NCI-H1417 (cell line): ENCODE measurements around the gene OR11H7.
A peak's percentile ranks its signal among the peaks of the same experiment; 100 is the strongest.
"Not testable (repeated sequence)": the region's sequence is repeated elsewhere in the genome, so short reads cannot be mapped to it uniquely, and the experiment has no call there.

Source experiments
- DNase-seq, 3 experiments: peaks; one replicate each; lab custom pipeline; 2025; lab: John Stamatoyannopoulos, UW

Gene OR11H7

DNA sequence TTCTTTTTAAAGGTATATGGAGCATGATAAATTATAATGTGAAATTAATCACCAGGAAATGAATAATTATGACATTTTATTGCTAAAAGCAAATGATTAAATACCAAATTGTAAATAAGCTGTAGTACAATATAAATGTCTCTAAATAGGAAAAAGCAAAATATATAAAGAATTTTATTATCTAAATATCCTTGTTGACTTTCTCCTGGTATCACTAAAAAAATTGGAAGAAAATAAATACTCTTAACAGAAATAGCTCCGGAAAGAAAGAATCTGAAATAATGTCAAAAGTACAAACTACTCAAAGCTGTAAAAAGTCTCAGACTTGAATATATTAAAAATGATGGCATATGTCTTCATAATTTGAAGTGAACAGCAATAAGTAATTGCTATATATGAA is at the start of gene OR11H7:
Gene OR11H7 (plus strand): TSS at position 301 of the 400 bp plus-strand sequence.
- DNase-seq, result no peak

DNA sequence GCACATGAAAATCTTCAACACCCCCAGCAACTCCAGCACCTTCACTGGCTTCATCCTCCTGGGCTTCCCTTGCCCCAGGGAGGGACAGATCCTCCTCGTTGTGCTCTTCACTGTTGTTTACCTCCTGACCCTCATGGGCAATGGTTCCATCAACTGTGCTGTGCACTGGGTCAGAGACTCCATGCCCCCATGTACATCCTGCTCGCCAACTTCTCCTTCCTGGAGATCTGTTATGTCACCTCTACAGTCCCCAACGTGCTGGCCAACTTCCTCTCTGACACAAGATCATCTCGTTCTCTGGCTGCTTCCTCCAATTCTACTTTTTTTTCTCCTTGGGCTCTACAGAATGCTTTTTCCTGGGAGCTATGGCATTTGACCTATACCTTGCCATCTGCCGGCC is 49.6 kb upstream of the OR11H7 start:
- no peak for DNase-seq

DNA sequence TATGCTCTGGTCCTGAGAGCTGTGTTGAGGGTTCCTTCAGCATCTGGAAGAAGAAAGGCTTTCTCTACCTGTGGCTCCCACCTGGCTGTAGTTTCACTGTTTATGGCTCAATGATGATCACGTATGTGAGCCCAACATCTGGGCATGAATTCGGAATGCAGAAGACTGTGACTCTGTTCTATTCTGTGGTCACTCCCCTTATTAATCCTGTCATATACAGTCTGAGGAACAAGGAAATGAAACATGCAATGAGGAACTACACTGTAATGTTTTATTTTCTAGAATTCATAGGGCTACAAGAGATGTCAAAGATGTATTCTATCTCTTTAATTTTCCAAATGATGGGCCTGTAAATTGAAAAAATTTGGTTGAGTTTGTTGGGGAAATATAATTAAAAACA is 48.9 kb upstream of the OR11H7 start:
- no peak for DNase-seq

DNA sequence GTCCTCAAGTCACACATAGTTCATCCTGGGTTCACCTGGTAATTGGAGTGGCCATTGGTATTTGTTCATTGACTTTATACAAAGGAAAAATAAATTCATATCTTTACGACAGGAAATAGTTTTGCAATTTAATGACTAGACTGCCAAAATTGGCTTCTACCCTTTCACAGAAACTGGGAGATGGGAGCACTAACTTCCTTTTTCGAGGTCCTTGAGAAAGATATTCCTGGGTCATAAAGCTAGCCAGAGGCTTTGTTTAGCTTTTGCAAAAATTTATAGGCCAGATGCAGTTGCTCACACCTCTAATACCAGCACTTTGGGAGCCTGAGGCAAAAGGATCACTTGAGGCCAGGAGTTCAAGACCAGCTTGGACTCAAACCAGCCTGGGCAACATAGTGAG is 48.3 kb upstream of the OR11H7 start:
- DNase-seq, result no peak

DNA sequence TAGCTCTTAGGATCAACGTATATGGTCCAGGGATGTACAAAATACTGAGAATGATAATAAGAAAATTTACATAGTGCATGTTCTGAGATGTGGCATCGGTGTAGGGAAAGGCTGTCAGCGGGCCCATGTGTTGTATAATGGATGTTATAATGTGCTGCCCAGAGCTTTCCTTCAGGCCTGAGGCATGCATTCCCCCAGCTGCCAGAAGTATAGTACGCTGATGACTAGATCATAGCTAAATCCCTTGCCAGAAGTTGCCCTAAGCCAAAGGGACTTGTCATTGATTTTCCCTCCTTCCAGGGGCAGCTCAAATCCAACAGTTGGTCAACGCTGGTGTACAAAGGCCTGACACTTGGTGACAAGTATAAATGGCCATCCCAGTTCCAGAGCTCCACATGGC is 44.6 kb upstream of the OR11H7 start:
- no peak for DNase-seq

DNA sequence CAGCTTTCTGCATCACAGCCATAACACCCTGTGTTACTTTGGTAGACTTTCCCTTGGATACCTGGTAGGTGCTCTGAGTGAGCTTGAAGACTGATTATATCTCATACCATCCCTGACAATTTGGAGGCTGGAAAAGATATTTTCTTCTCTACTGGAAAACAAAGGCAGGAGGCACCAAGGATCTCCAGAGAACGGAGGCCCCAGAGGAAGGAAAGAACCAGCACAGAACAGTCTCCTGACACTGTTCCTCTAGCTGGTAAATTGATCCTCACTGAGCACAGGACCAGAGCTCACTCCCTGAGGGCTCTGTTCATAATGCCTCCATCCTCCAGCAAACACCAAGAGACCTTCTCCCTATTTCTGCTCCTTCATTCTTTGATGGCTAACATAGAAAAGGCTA is 38.2 kb upstream of the OR11H7 start, which contains the start of gene OR11G2:
Gene OR11G2 (plus strand): TSS at position 301 of the 400 bp plus-strand sequence. CDS start 6,542 bp downstream, outside the sequence.
- DNase-seq, result no peak

DNA sequence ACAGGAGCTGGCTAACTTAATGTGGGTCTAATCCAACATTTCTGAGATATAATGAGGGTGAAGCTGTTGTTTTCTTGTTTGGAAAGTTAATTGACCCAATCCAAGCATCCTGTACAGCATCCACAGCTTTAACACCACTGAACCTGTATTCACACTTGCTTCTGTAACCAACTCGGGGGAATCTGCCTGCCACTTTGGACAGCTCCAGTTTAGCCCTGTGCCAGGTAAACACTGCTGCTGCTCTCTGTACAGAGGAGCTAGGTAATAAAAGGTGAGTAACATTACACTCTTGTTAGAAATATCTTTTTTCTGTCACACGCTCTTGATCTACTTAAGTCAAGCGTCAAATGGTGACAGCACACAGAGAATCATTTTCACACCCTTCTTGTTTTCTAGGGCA is 37.4 kb upstream of the OR11H7 start:
- no peak for DNase-seq

DNA sequence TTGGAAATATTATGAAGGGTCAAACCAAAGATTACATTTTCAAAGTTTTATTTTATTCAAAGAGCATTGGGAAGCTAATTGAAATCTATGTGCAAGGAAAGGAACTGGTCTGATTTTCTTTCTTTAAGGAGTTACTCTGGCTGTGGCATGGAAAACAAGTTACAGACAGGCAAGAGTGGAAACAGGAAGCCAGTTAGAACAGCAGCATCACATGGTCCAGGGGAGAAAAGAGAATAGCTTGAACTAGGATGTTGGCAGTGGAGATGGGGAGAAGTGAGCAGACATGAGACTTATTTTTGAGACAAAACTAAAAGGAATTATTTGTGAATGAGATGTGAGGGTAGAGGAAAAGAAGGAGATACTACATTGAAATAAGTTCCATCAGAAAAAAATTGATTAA is 34.7 kb upstream of the OR11H7 start:
- DNase-seq, result no peak

DNA sequence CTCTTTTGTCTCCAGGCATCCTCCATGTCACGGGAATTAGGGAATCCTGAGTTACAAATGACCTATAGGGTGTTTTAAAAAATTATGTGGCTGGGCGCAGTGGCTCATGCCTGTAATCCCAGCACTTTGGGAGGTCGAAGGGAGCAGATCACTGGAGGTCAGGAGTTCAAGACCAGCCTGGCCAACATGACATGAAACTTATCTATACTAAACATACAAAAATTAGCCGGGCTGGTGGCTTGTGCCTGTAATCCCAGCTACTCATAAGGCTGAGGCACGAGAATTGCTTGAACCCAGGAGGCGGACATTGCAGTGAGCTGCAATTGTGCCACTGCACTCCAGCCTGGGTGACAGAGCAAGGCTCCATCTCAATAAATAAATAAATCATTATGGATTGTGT is 33.6 kb upstream of the OR11H7 start:
- DNase-seq, result not testable (repeated sequence)

DNA sequence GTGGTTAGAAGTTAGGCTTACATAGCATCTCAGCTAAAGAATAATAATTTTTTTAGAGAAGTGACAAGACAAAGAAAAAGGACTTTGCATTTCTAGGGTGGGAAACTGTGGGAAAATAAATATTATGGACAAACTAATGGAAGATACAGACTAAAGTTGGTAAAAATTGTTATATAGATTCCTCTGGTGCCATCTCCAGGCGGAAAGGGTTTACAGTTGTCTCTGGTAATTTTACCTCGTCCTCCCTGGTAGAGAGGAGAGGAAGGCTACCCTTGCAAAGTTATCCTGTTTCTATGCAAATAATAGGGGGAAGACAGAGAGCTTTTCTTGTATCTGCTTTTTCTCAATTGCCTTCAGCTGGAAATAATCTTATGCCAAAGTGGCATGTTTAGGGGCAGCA is 32.9 kb upstream of the OR11H7 start:
- DNase-seq, result peak in 1 of 3 experiments; percentile 4

DNA sequence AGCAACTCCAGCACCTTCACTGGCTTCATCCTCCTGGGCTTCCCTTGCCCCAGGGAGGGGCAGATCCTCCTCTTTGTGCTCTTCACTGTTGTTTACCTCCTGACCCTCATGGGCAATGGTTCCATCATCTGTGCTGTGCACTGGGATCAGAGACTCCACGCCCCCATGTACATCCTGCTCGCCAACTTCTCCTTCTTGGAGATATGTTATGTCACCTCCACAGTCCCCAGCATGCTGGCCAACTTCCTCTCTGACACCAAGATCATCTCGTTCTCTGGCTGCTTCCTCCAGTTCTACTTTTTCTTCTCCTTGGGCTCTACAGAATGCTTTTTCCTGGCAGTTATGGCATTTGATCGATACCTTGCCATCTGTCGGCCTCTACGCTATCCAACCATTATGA is 31.3 kb upstream of the OR11H7 start:
- no peak for DNase-seq

DNA sequence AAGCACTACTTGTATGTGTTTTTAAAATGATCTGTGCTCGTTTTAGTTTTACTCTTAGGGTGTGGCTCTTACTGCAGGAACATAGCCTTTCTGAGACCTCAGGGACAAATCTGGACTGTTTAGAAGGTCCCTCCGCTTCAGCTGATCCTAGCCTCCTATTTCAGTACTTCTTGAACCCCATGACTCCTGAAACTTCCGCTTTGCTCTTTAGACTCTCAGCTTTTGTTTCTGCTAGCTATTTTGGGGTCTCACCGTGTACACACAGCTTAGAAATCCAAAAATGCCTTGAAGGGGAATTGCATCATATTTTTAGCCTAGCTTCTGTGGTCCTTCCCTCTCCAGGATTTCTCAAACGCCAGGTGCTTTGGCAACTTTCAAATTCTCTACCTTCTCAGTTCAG is 29.8 kb upstream of the OR11H7 start:
- no peak for DNase-seq

DNA sequence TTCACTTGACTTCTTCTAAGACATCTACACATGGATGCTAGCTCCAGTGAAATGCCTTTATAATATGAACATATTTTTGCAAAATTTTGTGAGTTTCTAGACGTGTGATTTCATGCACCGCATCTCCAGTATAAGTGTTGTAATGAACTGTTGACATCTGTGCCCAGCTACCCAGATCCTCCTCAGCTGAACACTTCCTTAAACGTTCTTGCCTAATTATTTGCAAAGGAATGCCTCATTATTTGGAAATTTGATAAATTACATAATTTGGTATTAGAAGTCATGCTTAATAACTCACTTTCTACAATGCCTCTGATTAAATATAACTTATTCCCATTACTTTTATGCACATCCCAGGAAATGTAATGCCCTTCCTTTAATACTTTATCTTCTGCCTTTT is 24.1 kb upstream of the OR11H7 start:
- no peak for DNase-seq

DNA sequence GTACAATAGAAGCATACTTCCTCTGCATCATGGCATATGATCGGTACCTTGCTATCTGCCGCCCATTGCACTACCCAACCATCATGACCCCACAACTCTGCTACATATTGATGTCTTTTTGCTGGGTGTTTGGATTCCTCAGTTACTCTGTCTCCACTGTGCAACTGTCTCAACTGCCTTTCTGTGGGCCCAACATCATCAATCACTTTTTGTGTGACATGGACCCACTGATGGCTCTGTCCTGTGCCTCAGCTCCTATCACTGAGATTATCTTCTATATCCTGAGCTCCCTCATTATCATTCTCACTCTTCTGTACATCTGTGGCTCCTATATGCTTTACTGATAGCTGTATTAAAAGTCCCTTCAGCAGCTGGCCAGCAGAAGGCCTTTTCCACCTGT is 19.2 kb upstream of the OR11H7 start:
- DNase-seq, result no peak

DNA sequence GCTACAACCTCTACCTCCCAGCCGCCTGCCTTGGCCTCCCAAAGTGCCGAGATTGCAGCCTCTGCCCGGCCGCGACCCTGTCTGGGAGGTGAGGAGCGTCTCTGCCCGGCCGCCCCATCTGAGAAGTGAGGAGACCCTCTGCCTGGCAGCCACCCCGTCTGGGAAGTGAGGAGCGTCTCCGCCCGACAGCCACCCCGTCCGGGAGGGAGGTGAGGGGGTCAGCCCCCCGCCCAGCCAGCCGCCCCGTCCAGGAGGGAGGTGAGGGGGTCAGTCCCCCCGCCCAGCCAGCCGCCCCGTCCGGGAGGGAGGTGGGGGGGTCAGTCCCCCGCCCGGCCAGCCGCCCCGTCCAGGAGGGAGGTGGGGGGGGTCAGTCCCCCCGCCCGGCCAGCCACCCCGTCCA is 16.4 kb upstream of the OR11H7 start:
- DNase-seq, result not testable (repeated sequence)

DNA sequence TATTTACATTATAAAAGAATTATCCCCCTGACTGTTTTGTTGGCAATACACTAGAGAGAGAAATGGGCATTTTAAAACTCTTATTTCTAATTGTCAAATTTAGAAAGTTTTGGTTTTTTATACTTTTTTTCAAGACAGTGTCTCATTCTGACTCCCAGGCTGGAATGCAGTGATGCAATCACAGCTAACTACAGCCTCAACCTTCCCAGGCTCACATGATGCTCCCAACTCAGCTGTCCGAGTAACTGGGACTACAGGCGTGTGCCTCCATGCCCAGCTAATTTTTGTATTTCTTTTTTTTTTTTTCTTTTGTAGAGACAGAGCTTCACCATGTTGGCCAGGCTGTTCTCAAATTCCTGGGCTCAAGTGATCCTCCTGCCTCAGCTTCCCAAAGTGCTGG is 13.6 kb upstream of the OR11H7 start:
- DNase-seq, result no peak

DNA sequence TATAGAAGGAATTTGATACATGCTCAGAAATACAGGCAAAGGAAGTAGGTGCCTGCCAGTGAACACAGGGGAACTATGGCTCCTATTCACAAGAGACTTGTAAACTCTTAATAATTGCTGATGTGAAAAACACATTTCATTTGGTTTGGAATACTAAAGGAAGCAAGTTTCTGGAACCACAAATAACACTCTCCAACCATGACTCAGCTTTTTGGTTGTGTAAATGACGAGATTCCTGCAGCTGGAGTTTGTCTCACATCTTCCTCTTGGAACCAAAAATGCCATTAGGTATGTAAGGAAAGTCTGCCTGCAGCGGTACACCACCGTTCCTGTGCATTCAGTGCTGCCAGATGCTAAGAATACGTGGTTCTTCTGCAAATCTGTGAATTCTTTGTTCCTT is 9.7 kb upstream of the OR11H7 start:
- no peak for DNase-seq

DNA sequence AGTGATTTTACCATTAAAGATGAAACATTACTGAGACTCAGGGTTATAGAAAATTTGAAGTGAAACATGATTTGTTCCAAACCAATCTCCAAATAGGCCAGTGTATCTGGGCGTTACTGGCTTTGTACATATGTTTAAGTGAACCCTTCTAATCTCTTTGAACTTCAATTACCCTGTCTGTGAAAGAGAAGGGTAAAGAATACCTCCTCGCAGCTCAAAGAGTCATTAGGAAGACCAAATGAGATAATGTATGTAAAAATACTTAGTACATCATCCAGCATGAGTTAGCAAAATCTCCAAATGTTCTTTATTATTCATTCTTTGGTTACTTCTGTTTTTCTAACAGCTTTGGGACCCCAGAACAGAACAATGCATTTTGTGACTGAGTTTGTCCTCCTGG is 5.4 kb upstream of the OR11H7 start, which contains the start of gene OR11H6:
Gene OR11H6 (plus strand): TSS at position 301 of the 400 bp plus-strand sequence. CDS start 0 bp downstream, at position 301.
- DNase-seq, result no peak

DNA sequence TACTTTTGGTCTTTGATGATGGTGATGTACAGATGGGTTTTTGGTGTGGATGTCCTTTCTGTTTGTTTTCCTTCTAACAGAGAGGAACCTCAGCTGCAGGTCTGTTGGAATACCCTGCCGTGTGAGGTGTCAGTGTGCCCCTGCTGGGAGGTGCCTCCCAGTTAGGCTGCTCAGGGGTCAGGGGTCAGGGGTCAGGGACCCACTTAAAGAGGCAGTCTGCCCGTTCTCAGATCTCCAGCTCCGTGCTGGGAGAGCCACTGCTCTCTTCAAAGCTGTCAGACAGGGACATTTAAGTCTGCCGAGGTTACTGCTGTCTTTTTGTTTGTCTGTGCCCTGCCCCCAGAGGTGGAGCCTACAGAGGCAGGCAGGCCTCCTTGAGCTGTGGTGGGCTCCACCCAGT is 6.6 kb downstream of the OR11H7 start:
- not testable (repeated sequence) for DNase-seq

DNA sequence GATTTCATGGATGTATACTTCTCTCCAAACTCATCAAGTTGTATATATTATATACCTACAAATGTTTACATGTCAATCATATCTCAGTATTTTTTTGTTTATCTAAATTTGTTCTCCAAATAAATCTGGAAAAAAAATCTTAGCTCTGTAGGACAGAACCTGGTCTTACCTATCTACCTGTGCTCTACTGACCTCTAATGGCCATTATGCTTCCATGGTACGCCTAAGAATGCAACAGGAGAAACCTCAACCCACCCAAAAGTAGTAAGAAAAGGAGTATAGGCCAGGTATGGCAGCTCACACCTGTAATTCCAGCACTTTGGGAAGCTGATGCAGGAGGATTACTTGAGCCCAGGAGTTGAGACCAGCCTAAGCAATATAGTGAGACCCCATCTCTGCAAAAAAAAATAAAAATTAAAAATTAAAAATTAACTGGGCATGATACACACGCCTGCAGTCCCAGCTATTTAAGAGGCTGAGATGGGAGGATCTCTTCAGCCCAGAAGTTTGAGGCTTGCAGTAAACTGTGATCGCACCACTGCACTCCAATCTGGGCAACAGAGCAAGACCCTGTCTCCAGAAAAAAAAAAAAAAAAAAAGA is 19.0 kb downstream of the OR11H7 start:
- peak in 1 of 3 experiments; percentile 50 for DNase-seq

DNA sequence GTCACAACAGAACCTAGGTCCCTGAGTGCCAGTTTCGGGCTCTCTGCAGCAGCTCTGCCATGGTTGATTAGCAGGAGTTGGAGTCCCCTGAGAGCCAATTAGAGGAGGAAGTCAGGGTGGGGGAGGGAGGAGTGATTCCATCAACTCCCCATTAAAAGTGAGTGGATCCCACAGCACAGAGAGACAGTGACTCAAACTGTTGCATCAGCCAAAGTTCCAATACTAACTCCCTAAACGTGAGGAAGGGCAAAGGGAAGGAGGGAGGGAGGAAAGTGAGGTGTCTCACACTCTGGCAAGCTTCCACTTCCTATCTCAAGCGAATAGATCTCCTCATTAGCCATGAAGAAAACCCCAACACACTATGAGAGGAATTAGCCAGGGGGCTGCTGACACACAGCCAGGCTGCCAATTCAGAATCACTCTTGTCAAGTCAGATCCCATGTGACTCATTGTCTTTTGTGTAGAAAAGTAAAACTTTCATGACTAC is 33.9 kb downstream of the OR11H7 start:
- no peak for DNase-seq

DNA sequence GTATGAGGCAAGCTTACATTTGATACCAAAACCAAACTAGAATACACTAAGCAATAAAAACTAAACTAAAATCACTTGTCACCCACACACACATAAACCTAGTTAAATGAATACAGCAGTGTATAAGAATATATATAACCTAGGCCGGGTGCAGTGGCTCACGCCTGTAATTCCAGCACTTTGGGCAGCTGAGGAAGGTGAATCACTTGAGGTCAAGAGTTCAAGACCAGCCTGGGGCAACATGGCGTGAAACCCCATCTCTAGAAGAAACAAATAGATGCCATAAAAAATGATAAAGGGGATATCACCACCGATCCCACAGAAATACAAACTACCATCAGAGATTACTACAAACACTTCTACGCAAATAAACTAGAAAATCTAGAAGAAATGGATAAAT is 35.6 kb downstream of the OR11H7 start:
- not testable (repeated sequence) for DNase-seq

DNA sequence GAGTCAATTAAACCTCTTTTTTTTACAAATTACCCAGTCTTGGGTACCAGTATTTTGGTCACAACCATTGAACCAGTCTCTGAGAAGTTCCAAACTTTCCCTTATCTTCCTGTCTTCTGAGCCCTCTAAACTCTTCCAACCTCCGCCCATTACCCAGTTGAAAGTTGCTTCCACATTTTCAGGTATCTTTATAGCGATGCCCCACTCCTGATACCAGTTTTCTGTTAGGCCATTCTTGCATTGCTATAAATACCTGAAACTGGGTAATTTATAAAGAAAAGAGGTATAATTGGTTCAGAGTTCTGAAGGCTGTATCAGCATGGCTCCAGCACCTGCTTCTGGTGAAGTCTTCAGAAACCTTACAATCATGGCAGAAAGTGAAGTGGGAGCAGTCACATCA is 45.3 kb downstream of the OR11H7 start:
- no peak for DNase-seq

DNA sequence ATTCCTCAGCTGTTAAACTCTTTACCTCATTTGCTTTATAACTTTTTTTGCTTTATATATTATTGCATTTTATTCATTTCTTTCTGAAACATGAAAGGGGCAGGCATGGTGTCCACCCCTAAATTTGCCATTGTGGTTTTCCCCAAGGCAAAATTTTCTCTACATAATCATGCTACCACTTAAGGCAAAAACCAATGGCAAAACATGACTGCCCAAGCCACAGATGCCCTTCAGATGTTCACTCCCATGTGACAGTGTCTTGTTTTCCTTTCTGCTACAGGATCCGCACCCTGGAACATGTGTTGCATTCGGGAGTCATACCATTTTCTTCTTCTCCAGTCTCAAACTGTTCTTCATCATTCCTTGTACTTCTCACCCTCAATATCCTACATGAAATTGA is 48.6 kb downstream of the OR11H7 start:
- DNase-seq, result no peak
